GM18870 (cell line): ENCODE data around the gene PIN1.

Experiments used
- ATAC-seq: cut with Tn5 transposase; IDR thresholded peaks from one replicate; pipeline ENCODE4 v1.9.1; 2021; ENCODE audit warnings: moderate library complexity; ENCODE audit not compliant: unreplicated experiment

The PIN1 gene

GRCh38 chr19:9883231-9883758, 48.2 kb downstream of the PIN1 start:
- no peak for ATAC-seq

DNA sequence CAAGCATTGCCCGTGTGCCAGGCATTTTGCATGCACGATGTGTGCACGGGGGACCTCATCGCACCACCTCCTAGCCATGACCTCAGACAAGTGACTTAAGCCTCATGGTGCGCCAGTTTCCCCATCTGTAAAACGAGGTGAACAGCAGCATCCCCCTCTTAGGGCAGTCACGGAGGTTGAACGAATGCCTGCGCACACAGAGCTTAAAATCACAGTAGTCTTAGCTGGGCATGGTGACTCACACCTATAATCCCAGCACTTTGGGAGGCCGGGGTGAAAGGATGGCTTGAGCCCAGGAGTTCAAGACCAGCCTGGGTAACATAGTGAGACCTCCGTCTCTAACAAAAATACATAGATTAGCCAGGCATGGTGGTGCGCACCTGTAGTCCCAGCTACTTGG, 48.6 kb downstream of the PIN1 start:
- ATAC-seq = no peak

GRCh38 chr19:9885077-9885552, 50.0 kb downstream of the PIN1 start:
- no peak for ATAC-seq

GRCh38 chr19:9891609-9892373, 56.7 kb downstream of the PIN1 start:
- no peak for ATAC-seq
